Kidney (tissue), 22 donors: ENCODE measurements around the gene EFCAB3. TPM values are rescaled to one million over a fixed set of nuclear protein-coding genes. Genes with fewer than 3 reads are reported as not detected.

ENCODE experiments used
- DNase-seq, 5 donors: peaks; one replicate each; pipeline ENCODE4 v3.0.0-alpha.2; 2013 to 2020
- FAIRE-seq: peaks from 2 replicates; lab custom pipeline; 2012; peaks lifted over from hg19 to GRCh38; lab: Jason Lieb, UNC
- H3K27ac ChIP-seq, 2 donors: one replicate each; pipeline ENCODE4 v1.7.0; 2013; ENCODE audit warnings: low read depth in 2 of 2, low read length in 2 of 2, inconsistent platforms in 1 of 2
- H3K27me3 ChIP-seq: one replicate; pipeline ENCODE4 v1.7.1; 2013; ENCODE audit warnings: low read length, inconsistent platforms; ENCODE audit not compliant: control insufficient read depth, insufficient read depth
- H3K36me3 ChIP-seq, 3 donors: one replicate each; pipeline versions ENCODE4 v1.7.0 to v1.7.1; 2013; ENCODE audit warnings: low read length in 3 of 3, control low read depth in 1 of 3, inconsistent platforms in 1 of 3; ENCODE audit not compliant: insufficient read depth in 3 of 3, control insufficient read depth in 2 of 3
- H3K4me1 ChIP-seq, 3 donors: one replicate each; pipeline versions ENCODE4 v1.7.0 to v1.7.1; 2013; ENCODE audit warnings: low read length in 3 of 3, inconsistent platforms in 1 of 3, low read depth in 1 of 3; ENCODE audit not compliant: control insufficient read depth in 2 of 3, insufficient read depth in 2 of 3
- H3K4me3 ChIP-seq, 3 donors: one replicate each; pipeline versions ENCODE4 v1.7.0 to v1.8.1; 2013; ENCODE audit warnings: low read length in 3 of 3, control low read depth in 1 of 3, inconsistent platforms in 1 of 3
- H3K9ac ChIP-seq, 3 donors: one replicate each; pipeline versions ENCODE4 v1.7.0 to v1.7.1; 2013; ENCODE audit warnings: low read length in 3 of 3, control low read depth in 1 of 3, inconsistent platforms in 1 of 3
- H3K9me3 ChIP-seq, 3 donors: one replicate each; pipeline versions ENCODE4 v1.7.0 to v1.7.1; 2013; ENCODE audit warnings: low read length in 3 of 3, control low read depth in 1 of 3, inconsistent platforms in 1 of 3; ENCODE audit not compliant: control insufficient read depth in 2 of 3, insufficient read depth in 1 of 3
- intact Hi-C: fragments of 100-400 bp; cut with DNase I; formaldehyde crosslinking; loops from one replicate; pipeline ENCODE4 v1.11.1; 2022
- long read RNA-seq, 10 donors: library from polyadenylated mRNA in 1 of 10; unstranded in 1 of 10; transcript quantifications; one replicate each; pipeline ENCODE4 v2.0.0 and lab custom pipeline, GENCODE V29; 2021 to 2026
- polyA plus RNA-seq: library from polyadenylated mRNA; stranded (reverse); fragments of 350-450 nt; fragmentation: Illumina TruSeq; extraction: RNeasy Lipid Tissue Mini Kit (QIAGEN cat#74804); gene quantifications from one replicate; pipeline ENCODE4 v1.2.3, GENCODE V29; 2014; ENCODE audit warnings: low read depth, low replicate concordance; ENCODE audit not compliant: insufficient read depth
- total RNA-seq: library from RNA; stranded (reverse); fragmentation: NEBNext Ultra II Directional; extraction: Animal tissue kit (Norgen Biotek cat#: 25700); gene quantifications from one replicate; pipeline ENCODE4 v1.2.1, GENCODE V29; 2021
- TF ChIP-seq, protein P1 (sequence below): IDR thresholded peaks from 3 replicates; pipeline ENCODE4 v1.5.1; 2012; ENCODE audit warnings: mild to moderate bottlenecking, moderate library complexity, borderline replicate concordance; ENCODE audit not compliant: insufficient read depth; ENCODE audit errors: extremely low read depth
- donor health status: control.
- donor health status: control.
- donor health status: control.
- donor health status: control.
- donor health status: control.
- donor health status: DM: yes; HTN: yes; CAD: no.
- donor health status: Normal renal cell carcinoma (clear cell type).

Gene EFCAB3
- not detected for total RNA-seq
- polyA plus RNA-seq, result not detected
- long read RNA-seq, donor 1, result 0 reads
- long read RNA-seq, donor 2, result 0 reads
- long read RNA-seq, donor 3, result 0 reads
- long read RNA-seq, donor 4, result 0 reads
- long read RNA-seq, donor 5, result 0 reads
- long read RNA-seq, donor 6, result 0 reads
- long read RNA-seq, donor 7, result 0 reads
- long read RNA-seq, donor 8, result 0 reads
- long read RNA-seq, donor 9, result 0 reads
- long read RNA-seq, donor 10, result 0 reads

GRCh38 chr17:62380253-62380652 is at the start of gene EFCAB3:
Gene EFCAB3, plus strand, starts transcription at chr17:62380553. Its CDS starts 2,427 bp downstream, at chr17:62382980.
- TF ChIP-seq, protein P1, sequence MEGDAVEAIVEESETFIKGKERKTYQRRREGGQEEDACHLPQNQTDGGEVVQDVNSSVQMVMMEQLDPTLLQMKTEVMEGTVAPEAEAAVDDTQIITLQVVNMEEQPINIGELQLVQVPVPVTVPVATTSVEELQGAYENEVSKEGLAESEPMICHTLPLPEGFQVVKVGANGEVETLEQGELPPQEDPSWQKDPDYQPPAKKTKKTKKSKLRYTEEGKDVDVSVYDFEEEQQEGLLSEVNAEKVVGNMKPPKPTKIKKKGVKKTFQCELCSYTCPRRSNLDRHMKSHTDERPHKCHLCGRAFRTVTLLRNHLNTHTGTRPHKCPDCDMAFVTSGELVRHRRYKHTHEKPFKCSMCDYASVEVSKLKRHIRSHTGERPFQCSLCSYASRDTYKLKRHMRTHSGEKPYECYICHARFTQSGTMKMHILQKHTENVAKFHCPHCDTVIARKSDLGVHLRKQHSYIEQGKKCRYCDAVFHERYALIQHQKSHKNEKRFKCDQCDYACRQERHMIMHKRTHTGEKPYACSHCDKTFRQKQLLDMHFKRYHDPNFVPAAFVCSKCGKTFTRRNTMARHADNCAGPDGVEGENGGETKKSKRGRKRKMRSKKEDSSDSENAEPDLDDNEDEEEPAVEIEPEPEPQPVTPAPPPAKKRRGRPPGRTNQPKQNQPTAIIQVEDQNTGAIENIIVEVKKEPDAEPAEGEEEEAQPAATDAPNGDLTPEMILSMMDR, result no peak
- FAIRE-seq (no peak), DNase-seq (no peak)
- H3K4me1 ChIP-seq, result no peaks in the 10 kb centered on the region
- H3K27me3 ChIP-seq, result no peaks in the 10 kb centered on the region
- no peak within 1 kb of the TSS for H3K27ac ChIP-seq
- H3K36me3 ChIP-seq, result no peaks in the 10 kb centered on the region
- intact Hi-C loops, result no loop called here
- H3K9me3 ChIP-seq, result no peaks in the 10 kb centered on the region
- no peak within 1 kb of the TSS for H3K9ac ChIP-seq
- no peak within 1 kb of the TSS for H3K4me3 ChIP-seq

- DNase-seq (no peak), FAIRE-seq (no peak)
- Histone ChIP-seq H3K36me3 (no peaks in the 10 kb centered on the region), H3K9ac (no peak overlapping the region), H3K4me3 (no peak overlapping the region), H3K27me3 (no peaks in the 10 kb centered on the region), H3K4me1 (no peaks in the 10 kb centered on the region), H3K9me3 (peaks cover 0 to 2% (median 0%) of the 10 kb centered on the region in 3 donors), H3K27ac (no peak overlapping the region)
- TF ChIP-seq, protein P1, result no peak
- intact Hi-C loops, result no loop called here
Observed at GRCh38 chr17:62336527-62336926, 43.8 kb upstream of the EFCAB3 start.

DNA sequence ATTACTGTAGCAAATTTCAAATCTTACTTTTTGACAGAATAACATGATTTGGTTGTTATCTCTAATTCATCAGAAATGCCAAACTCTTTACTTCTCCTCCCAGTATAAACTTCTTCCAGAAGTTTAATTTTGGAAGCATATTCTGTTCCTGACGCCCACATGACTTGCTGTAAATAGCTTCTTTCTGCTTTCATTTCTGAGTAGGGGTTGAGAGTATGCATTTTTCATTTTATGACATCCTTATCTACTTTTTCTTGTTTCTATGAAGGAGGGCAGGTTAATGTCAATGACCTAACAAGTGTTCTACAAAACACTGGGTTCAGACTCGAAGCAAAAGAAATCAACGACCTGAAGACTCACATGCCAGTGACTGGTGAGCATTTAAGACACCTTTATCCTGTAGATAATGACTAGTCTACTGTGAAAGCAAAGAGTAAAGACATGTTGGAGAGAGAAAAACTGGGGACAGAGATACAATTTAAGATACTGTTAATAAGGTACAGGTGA is 36.5 kb upstream of the EFCAB3 start:
- TF ChIP-seq, protein P1, result no peak
- intact Hi-C loops, result no loop called here
- no peak for FAIRE-seq
- Histone ChIP-seq H3K4me3 (no peak overlapping the region), H3K36me3 (no peaks in the 10 kb centered on the region), H3K9ac (no peak overlapping the region), H3K27me3 (no peaks in the 10 kb centered on the region), H3K9me3 (peaks cover 0 to 2% (median 0%) of the 10 kb centered on the region in 3 donors), H3K27ac (no peak overlapping the region), H3K4me1 (no peaks in the 10 kb centered on the region)
- DNase-seq, result no peak
